Neuronal stem cell (in vitro differentiated cells): Measurements from ENCODE around the gene CACNA1H.
"Not testable (repeated sequence)": the region's sequence is repeated elsewhere in the genome, so short reads cannot be mapped to it uniquely, and the experiment has no call there.

Experiments
- DNase-seq: peaks from one replicate; pipeline ENCODE4 v3.0.0-alpha.2; 2013; ENCODE audit warnings: low spot score
- H2AFZ ChIP-seq: one replicate; pipeline ENCODE4 v1.6.1; 2013; ENCODE audit warnings: mild to moderate bottlenecking, low read length, inconsistent platforms
- H2AK5ac ChIP-seq: 2 replicates; pipeline ENCODE4 v1.6.1; 2013; ENCODE audit warnings: low read depth, mild to moderate bottlenecking, inconsistent platforms, low read length, moderate library complexity, mixed read lengths
- H2BK120ac ChIP-seq: 2 replicates; pipeline ENCODE4 v1.6.1; 2013; ENCODE audit warnings: low read depth, mild to moderate bottlenecking, inconsistent platforms, low read length, moderate library complexity, mixed read lengths
- H2BK12ac ChIP-seq: one replicate; pipeline ENCODE4 v1.6.1; 2013; ENCODE audit warnings: low read length, inconsistent platforms
- H2BK15ac ChIP-seq: 2 replicates; pipeline ENCODE4 v1.6.1; 2013; ENCODE audit warnings: mild to moderate bottlenecking, low read length, inconsistent platforms, mixed read lengths
- H2BK5ac ChIP-seq: one replicate; pipeline ENCODE4 v1.6.1; 2013; ENCODE audit warnings: inconsistent platforms, mild to moderate bottlenecking, low read length, moderate library complexity
- H3K14ac ChIP-seq: one replicate; pipeline ENCODE4 v1.6.1; 2013; ENCODE audit warnings: low read length, inconsistent platforms
- H3K18ac ChIP-seq: 2 replicates; pipeline ENCODE4 v1.6.1; 2013; ENCODE audit warnings: low read length, inconsistent platforms
- H3K23ac ChIP-seq: 2 replicates; pipeline ENCODE4 v1.6.1; 2013; ENCODE audit warnings: low read depth, mild to moderate bottlenecking, mixed read lengths, low read length, inconsistent platforms; ENCODE audit not compliant: poor library complexity
- H3K27ac ChIP-seq: replicated peaks from 3 replicates; pipeline ENCODE4 v1.5.1; 2013; ENCODE audit warnings: low read length, inconsistent platforms
- H3K27me3 ChIP-seq, 3 experiments: 2 replicates each; pipeline ENCODE4 v1.6.1; 2013; ENCODE audit warnings: low read length in 3 of 3, mild to moderate bottlenecking in 2 of 3, inconsistent platforms in 1 of 3, low read depth in 1 of 3, mixed read lengths in 1 of 3, moderate library complexity in 1 of 3; ENCODE audit not compliant: control insufficient read depth in 3 of 3, insufficient read depth in 3 of 3
- H3K36me3 ChIP-seq, 2 donors: replicated peaks in 1 of 2; 2 replicates each; pipeline ENCODE4 v1.6.1; 2013; ENCODE audit warnings: low read length in 2 of 2; ENCODE audit not compliant: control insufficient read depth in 2 of 2, insufficient read depth in 2 of 2
- H3K4ac ChIP-seq: 2 replicates; pipeline ENCODE4 v1.6.1; 2013; ENCODE audit warnings: inconsistent platforms, mild to moderate bottlenecking, low read length, moderate library complexity
- H3K4me1 ChIP-seq, 2 donors: 1 replicate in 1 of 2; 2 replicates in 1 of 2; pipeline ENCODE4 v1.6.1; 2013; ENCODE audit warnings: low read length in 2 of 2, low read depth in 1 of 2; ENCODE audit not compliant: control insufficient read depth in 2 of 2, insufficient read depth in 1 of 2
- H3K4me2 ChIP-seq: one replicate; pipeline ENCODE4 v1.6.1; 2013; ENCODE audit warnings: mild to moderate bottlenecking, low read length, inconsistent platforms; ENCODE audit not compliant: insufficient read depth, poor library complexity, severe bottlenecking
- H3K4me3 ChIP-seq, 2 donors: 2 replicates each; pipeline ENCODE4 v1.5.1; 2013; ENCODE audit warnings: low read length in 2 of 2, mild to moderate bottlenecking in 2 of 2, inconsistent platforms in 1 of 2, moderate library complexity in 1 of 2
- H3K79me1 ChIP-seq: one replicate; pipeline ENCODE4 v1.6.1; 2013; ENCODE audit warnings: low read depth, mild to moderate bottlenecking, inconsistent platforms, low read length, moderate library complexity
- H3K9ac ChIP-seq: one replicate; pipeline ENCODE4 v1.6.1; 2013; ENCODE audit warnings: mild to moderate bottlenecking, low read depth, low read length, inconsistent platforms; ENCODE audit not compliant: poor library complexity
- H3K9me3 ChIP-seq, 2 donors: replicated peaks in 1 of 2; 2 replicates each; pipeline versions ENCODE3 to v1.6.1; 2013; ENCODE audit warnings: low read length in 2 of 2, mild to moderate bottlenecking in 2 of 2, inconsistent platforms in 1 of 2, low read depth in 1 of 2, mixed read lengths in 1 of 2, moderate library complexity in 1 of 2; ENCODE audit not compliant: control insufficient read depth in 2 of 2, insufficient read depth in 1 of 2
- H4K8ac ChIP-seq: one replicate; pipeline ENCODE4 v1.6.1; 2013; ENCODE audit warnings: low read depth, mild to moderate bottlenecking, inconsistent platforms, low read length, moderate library complexity
- H4K91ac ChIP-seq: one replicate; pipeline ENCODE4 v1.6.1; 2013; ENCODE audit warnings: low read length, low read depth, mild to moderate bottlenecking, inconsistent platforms; ENCODE audit not compliant: poor library complexity
- WGBS, 2 donors: extraction: QIAGEN DNeasy Blood & Tissue Kit; methylation state at CpG; one replicate each; pipeline ENCODE4 v1.1.7; 2013; ENCODE audit warnings: missing lambda C conversion rate in 2 of 2, mixed read lengths in 1 of 2; ENCODE audit not compliant: insufficient read length in 2 of 2, insufficient replicate concordance in 1 of 2; ENCODE audit errors: extremely low coverage in 2 of 2; 5-methylcytosine and 5-hydroxymethylcytosine counted together

Gene CACNA1H

DNA sequence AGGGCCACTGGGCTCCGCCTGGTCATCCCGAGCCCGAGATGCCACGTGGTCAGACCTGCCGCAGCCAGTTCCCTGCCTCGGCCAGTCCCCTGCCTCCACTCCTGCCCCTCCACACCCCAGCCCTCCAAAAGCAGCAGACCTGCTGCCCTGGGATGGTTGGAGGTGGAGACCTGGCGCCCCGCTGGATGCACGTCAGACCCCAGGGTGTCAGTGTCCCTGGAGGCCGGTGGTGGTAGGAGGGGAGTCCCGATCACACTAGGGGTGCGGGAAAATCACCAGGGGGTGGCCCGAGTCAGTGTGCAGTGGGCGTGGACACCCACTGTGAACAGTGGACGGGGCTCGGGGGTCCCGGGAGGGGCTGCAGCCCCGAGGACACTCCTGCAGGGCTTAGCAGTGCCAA lies 45.3 kb downstream of the CACNA1H start:
- H3K27me3 ChIP-seq = no peaks in the 10 kb centered on the region
- no peak overlapping the region for H2BK12ac ChIP-seq
- no peak overlapping the region for H3K4me2 ChIP-seq
- DNase-seq = no peak
- H3K9ac ChIP-seq = no peak overlapping the region
- H3K4me3 ChIP-seq = peak overlapping the region in 1 of 2 donors; percentile 16
- H3K9me3 ChIP-seq = no peaks in the 10 kb centered on the region
- peaks cover 2 to 9% of the 10 kb centered on the region in 2 donors for H3K4me1 ChIP-seq
- peaks cover 0 to 18% of the 10 kb centered on the region in 2 donors for H3K36me3 ChIP-seq
- H3K23ac ChIP-seq = peak overlapping the region; percentile 10
- H3K27ac ChIP-seq = no peak overlapping the region
- no peak overlapping the region for H3K14ac ChIP-seq
- no peak overlapping the region for H2BK15ac ChIP-seq
- no CpG with 5 or more reads among the region's 18 CpGs for WGBS, 2 donors
- no peak overlapping the region for H4K91ac ChIP-seq
- peaks cover 18% of the 10 kb centered on the region for H3K79me1 ChIP-seq
- H2AK5ac ChIP-seq = no peak overlapping the region
- no peak overlapping the region for H2BK120ac ChIP-seq
- no peak overlapping the region for H2AFZ ChIP-seq
- H3K4ac ChIP-seq = no peak overlapping the region
- no peak overlapping the region for H2BK5ac ChIP-seq
- H4K8ac ChIP-seq = no peak overlapping the region
- no peak overlapping the region for H3K18ac ChIP-seq

DNA sequence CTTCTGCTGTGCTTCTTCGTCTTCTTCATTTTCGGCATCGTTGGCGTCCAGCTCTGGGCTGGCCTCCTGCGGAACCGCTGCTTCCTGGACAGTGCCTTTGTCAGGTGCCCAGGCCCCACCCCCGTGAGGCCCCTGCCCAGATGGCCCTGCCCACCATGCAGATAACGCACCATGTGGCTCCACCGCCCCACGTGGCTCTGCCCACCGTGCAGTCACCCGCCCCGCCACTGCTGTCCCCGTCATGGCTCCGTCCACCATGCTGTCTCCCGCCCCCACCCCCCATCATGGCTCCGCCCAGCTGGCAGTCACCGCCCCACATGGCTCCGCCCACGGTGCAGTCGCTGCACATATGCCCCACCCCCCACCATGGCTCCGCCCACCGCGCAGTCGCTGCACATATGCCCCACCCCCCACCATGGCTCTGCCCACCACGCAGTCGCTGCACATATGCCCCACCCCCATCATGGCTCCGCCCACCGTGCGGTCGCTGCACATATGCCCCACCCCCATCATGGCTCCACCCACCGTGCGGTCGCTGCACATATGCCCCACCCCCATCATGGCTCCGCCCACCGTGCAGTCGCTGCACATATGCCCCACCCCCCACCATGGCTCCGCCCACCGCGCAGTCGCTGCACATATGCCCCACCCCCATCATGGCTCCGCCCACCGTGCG lies 45.9 kb downstream of the CACNA1H start:
- Histone ChIP-seq H4K91ac (peak overlapping the region; percentile 72), H4K8ac (peak overlapping the region; percentile 65), H3K18ac (peak overlapping the region; percentile 64), H3K23ac (peak overlapping the region; percentile 10), H3K4me3 (peak overlapping the region in 1 of 2 donors; percentile 16), H3K36me3 (peaks cover 0 to 21% of the 10 kb centered on the region in 2 donors), H3K79me1 (peaks cover 13% of the 10 kb centered on the region)
- H3K14ac ChIP-seq, H3K9me3 ChIP-seq, H2BK15ac ChIP-seq, H2BK12ac ChIP-seq, H3K27ac ChIP-seq, H3K4me1 ChIP-seq, H2BK120ac ChIP-seq, H3K4ac ChIP-seq, H3K4me2 ChIP-seq, DNase-seq, H2BK5ac ChIP-seq, H2AK5ac ChIP-seq, H3K27me3 ChIP-seq, H2AFZ ChIP-seq, H3K9ac ChIP-seq: not testable (repeated sequence)
- WGBS, 2 donors = no CpG with 5 or more reads among the region's 44 CpGs

DNA sequence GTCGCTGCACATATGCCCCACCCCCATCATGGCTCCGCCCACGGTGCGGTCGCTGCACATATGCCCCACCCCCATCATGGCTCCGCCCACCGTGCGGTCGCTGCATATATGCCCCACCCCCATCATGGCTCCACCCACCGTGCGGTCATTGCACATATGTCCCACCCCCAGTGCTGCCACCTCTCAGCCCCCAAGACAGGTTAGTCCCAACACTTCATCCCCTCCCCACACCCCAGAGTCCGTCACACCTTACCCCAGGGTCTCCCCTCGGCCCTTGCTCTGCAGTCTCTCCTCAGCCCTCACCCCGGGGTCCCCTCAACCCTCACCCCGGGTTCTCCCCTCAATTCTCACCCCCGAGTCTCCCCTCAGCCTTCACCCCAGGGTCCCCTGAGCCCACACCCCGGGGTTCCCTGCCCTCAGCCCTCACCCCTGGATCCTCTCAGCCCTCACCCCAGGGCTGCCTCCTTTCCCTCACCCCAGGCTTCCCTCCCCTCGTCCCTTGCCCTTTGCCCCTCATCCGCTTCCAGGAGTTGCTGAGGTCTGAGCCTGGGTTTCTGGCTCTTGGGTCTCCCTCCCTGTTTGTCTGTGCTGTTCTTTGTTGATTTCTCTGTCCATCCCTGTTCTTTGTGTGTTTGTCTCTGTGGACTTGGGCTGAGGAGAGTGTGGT lies 46.6 kb downstream of the CACNA1H start:
- no peak overlapping the region for H2BK5ac ChIP-seq
- H3K4me3 ChIP-seq = no peak overlapping the region
- peak overlapping the region; percentile 80 for H3K23ac ChIP-seq
- peaks cover 0 to 9% of the 10 kb centered on the region in 2 donors for H3K4me1 ChIP-seq
- no peak for DNase-seq
- H2BK120ac ChIP-seq = no peak overlapping the region
- H3K14ac ChIP-seq = no peak overlapping the region
- WGBS, 2 donors = no CpG with 5 or more reads among the region's 19 CpGs
- H2BK12ac ChIP-seq = peak overlapping the region; percentile 10
- H3K9me3 ChIP-seq = no peaks in the 10 kb centered on the region
- H3K4ac ChIP-seq = no peak overlapping the region
- no peak overlapping the region for H3K9ac ChIP-seq
- no peak overlapping the region for H3K27ac ChIP-seq
- peaks cover 11% of the 10 kb centered on the region for H3K79me1 ChIP-seq
- H3K27me3 ChIP-seq = no peaks in the 10 kb centered on the region
- no peak overlapping the region for H4K8ac ChIP-seq
- no peak overlapping the region for H3K18ac ChIP-seq
- no peak overlapping the region for H3K4me2 ChIP-seq
- no peak overlapping the region for H4K91ac ChIP-seq
- H2BK15ac ChIP-seq = no peak overlapping the region
- no peak overlapping the region for H2AFZ ChIP-seq
- H2AK5ac ChIP-seq = no peak overlapping the region
- peaks cover 0 to 21% of the 10 kb centered on the region in 2 donors for H3K36me3 ChIP-seq

DNA sequence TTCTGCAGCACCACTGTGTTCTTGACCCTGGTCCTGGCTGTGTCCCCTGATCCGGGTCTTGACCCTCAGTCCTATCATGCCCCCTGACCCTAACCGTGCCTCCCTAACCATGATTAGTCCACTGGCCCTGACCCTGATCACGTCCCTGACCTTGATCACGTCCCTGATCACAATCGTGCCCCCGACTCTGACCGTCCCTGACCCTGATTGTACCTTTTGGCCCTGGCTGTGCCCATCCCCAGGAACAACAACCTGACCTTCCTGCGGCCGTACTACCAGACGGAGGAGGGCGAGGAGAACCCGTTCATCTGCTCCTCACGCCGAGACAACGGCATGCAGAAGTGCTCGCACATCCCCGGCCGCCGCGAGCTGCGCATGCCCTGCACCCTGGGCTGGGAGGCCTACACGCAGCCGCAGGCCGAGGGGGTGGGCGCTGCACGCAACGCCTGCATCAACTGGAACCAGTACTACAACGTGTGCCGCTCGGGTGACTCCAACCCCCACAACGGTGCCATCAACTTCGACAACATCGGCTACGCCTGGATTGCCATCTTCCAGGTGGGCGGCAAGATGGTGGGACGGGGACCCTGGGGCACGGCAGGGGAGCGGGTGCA lies 47.2 kb downstream of the CACNA1H start:
- DNase-seq = no peak
- Histone ChIP-seq H3K27ac (no peak overlapping the region), H3K4me2 (no peak overlapping the region), H3K23ac (peak overlapping the region; percentile 80), H2BK15ac (no peak overlapping the region), H2AK5ac (no peak overlapping the region), H3K4me3 (no peak overlapping the region), H3K27me3 (no peaks in the 10 kb centered on the region), H3K4ac (no peak overlapping the region), H2BK5ac (no peak overlapping the region), H3K9ac (peak overlapping the region; percentile 63), H3K36me3 (peaks cover 0 to 23% of the 10 kb centered on the region in 2 donors), H2AFZ (no peak overlapping the region), H3K4me1 (peaks cover 0 to 9% of the 10 kb centered on the region in 2 donors), H3K79me1 (peaks cover 9% of the 10 kb centered on the region), H3K9me3 (no peaks in the 10 kb centered on the region), H3K14ac (peak overlapping the region; percentile 3), H2BK120ac (no peak overlapping the region), H2BK12ac (peak overlapping the region; percentile 10), H4K8ac (no peak overlapping the region), H3K18ac (no peak overlapping the region), H4K91ac (no peak overlapping the region)
- no CpG with 5 or more reads among the region's 38 CpGs for WGBS, 2 donors
